Fibroblast of mammary gland (primary cell): ENCODE measurements around the gene DNTT.

ENCODE experiments used
- DNase-seq: peaks from one replicate; pipeline ENCODE4 v3.0.0-alpha.2; 2010; ENCODE audit warnings: low read depth
- H3K4me3 ChIP-seq: 2 replicates; pipeline ENCODE4 v1.5.1; 2011; ENCODE audit warnings: low read depth, mild to moderate bottlenecking, low read length, moderate library complexity; ENCODE audit not compliant: control insufficient read depth
- CTCF ChIP-seq: conservative IDR thresholded peaks from 2 replicates; pipeline ENCODE4 v1.5.1; 2011; ENCODE audit warnings: low read depth, low read length, inconsistent platforms; ENCODE audit not compliant: control insufficient read depth, insufficient read depth

DNTT gene

GRCh38 chr10:96276426-96276825, 27.8 kb upstream of the DNTT start:
- no peak for TF ChIP-seq CTCF
- no peak for DNase-seq
- H3K4me3 ChIP-seq: no peak overlapping the region

GRCh38 chr10:96276831-96277230, 27.4 kb upstream of the DNTT start:
- DNase-seq: peak; percentile 8
- no peak overlapping the region for H3K4me3 ChIP-seq
- TF ChIP-seq CTCF: no peak

- H3K4me3 ChIP-seq: no peak overlapping the region
- no peak for TF ChIP-seq CTCF
- no peak for DNase-seq
Measured at GRCh38 chr10:96279191-96279641, 25.0 kb upstream of the DNTT start.

DNA sequence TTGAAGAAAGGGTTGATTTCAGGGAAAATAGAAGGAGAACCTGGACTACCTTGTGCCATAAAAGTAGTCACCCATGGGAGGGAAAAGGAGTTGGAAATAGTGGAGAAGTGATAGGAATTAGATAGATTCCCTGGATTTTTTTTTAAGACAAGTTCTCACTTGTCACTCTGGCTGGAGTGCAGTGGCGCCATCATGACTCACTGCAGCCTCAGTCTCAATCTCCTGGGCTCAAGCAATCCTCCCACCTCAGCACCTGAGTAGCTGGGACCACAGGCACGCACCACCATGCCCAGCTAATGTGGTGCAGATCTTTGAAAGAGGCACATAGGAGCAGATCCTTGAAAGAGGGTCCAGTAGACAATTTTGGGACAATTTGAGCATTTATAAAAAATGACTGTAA, 23.4 kb upstream of the DNTT start:
- no peak overlapping the region for H3K4me3 ChIP-seq
- no peak for TF ChIP-seq CTCF
- no peak for DNase-seq

GRCh38 chr10:96281444-96282029, 22.7 kb upstream of the DNTT start:
- no peak overlapping the region for H3K4me3 ChIP-seq
- no peak for TF ChIP-seq CTCF
- DNase-seq: no peak

DNA sequence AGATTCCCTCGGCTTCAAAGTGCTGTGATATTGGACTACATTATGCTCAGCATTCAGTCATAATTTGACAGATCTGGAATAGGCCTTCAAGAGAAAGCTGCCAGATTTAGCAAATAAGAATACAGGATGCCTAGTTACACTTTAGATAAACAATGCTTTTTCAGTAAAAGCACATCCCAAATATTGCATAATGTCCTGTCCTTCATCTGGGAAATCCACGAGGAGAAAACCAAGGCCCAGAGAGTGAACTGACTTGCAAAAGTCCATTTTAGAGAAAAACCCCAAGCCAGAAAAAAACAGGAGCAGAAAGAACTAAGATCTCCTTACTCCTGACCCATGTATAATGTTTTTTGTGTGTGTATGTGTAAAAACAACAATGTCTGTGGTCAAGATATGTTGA, 20.9 kb upstream of the DNTT start:
- no peak for TF ChIP-seq CTCF

DNA sequence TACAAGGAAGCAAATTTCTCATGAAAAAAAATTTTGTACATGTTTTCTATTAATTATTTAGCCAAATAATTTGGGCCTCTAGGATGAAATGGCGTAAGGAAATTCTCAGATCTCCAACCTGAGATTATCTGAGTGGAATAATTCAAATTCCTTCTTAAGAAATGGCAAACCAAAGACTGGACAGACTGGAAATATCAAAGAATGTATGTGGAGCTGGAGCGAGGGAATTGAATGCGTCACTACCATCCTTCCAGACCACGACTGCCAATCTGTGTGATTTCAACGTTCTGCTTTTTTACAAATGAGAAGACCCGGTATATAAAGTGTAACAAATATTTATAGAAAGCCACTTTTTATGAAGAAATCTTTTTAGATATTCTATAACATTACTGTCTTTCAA, 20.5 kb upstream of the DNTT start:
- no peak overlapping the region for H3K4me3 ChIP-seq
- no peak for DNase-seq

More for the DNA sequence above, 20.9 kb upstream of the DNTT start:
- H3K4me3 ChIP-seq: no peak overlapping the region
- DNase-seq: no peak

More for the DNA sequence above, 20.5 kb upstream of the DNTT start:
- TF ChIP-seq CTCF: no peak
